ENCODE results near the gene MYO15B.

The MYO15B gene

DNA sequence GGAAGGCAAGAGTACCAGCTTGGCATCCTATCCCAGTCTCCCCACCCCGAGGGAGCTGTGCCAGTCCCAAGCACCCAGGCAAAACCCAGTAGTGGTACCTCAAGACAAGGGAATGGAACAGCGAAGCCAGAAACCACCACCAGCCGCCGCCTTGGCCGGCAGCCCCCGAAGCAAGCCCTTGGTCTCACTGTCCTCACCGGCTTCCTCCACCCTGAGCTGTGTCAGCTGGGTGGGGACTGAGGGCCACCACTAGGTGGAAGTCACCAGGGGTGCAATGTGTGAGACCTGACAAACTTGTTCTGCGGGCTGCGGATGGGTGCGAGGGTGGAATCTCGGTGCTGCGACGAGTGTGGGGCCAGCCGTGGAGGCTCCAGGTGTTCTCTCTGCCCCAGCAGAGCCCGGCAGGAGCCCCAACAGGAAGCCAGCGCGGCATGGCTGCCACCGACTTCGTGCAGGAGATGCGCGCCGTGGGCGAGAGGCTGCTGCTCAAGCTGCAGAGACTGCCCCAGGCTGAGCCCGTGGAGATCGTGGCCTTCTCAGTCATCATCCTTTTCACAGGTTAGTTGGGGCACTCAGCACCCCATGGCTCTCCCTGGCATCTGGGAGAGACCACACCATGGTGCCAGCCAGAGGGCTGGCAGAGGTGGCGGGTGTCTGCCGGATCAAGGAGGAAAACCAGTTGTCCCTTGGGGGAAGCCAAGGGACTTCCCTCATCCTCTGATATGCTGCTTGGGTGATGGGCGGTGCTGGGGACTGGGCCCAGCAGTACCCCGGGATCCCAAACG lies 52.4 kb downstream of the MYO15B start:
- Histone ChIP-seq H3K27me3 (ENCODE audit: control insufficient read depth in 1 of 2, insufficient read depth in 2 of 2, low read length in 2 of 2) (no peaks in the 10 kb centered on the region), H3K9ac (ENCODE audit: low read length) (no peak overlapping the region), H3K4me3 (ENCODE audit: low read depth in 1 of 2, low read length in 2 of 2) (no peak overlapping the region), H3K4me1 (ENCODE audit: insufficient read depth, low read length) (no peaks in the 10 kb centered on the region), H3K27ac (ENCODE audit: low read depth, low read length) (no peak overlapping the region), H3K9me3 (ENCODE audit: low read length) (no peaks in the 10 kb centered on the region), H3K36me3 (ENCODE audit: insufficient read depth, low read length) (peaks cover 4% of the 10 kb centered on the region)

DNA sequence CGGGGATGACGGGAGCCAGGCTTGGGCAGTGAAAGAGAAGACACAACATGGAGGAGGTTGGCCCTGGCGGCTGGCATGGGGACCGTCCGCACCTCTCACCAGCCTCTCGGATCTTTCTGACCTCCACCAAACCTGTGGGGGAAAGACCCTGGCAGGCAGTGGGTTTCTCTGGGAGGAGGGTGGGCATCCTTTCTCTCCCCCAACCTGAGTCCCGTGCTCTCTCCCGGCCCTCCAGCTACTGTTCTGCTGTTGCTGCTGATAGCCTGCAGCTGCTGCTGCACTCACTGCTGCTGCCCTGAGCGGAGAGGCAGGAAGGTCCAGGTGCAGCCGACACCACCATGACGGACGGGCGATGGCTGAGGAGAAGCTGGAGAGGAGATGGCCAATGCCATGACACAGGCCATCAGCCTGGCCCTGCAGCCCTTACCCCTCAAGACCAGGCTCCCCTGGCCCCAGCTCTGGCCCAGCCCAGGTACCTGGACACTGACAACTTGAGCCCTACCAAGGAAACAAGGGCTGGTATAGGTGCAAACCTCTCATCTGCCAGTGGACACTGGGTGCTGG lies 53.0 kb downstream of the MYO15B start:
- no peaks in the 10 kb centered on the region for H3K27me3 ChIP-seq (ENCODE audit: control insufficient read depth in 1 of 2, insufficient read depth in 2 of 2, low read length in 2 of 2)
- H3K4me1 ChIP-seq (ENCODE audit: insufficient read depth, low read length), result no peaks in the 10 kb centered on the region
- no peak overlapping the region for H3K9ac ChIP-seq (ENCODE audit: low read length)
- no peaks in the 10 kb centered on the region for H3K9me3 ChIP-seq (ENCODE audit: low read length)
- H3K4me3 ChIP-seq (ENCODE audit: low read depth in 1 of 2, low read length in 2 of 2), result no peak overlapping the region
- H3K36me3 ChIP-seq (ENCODE audit: insufficient read depth, low read length), result peaks cover 4% of the 10 kb centered on the region
- no peak overlapping the region for H3K27ac ChIP-seq (ENCODE audit: low read depth, low read length)

DNA sequence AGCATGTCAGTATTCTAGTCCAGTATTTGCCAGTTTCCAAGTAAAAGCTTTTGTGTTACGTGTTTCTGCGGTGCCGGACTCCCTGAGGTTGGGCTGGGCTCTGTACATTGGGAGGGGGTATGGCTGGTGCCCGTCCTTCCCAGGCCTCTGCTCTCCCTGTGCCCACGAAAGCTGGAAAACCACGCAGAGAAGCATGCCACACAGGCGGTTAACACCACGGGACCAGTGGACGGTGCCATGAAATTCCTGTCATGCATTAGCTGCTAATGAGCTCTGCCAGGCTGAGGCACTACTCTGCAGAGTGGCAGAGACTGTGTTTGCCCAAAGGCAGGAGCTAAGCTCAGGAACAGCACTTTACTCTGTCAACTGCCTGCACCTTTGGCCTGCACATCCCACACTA lies 53.7 kb downstream of the MYO15B start:
- Histone ChIP-seq H3K4me3 (ENCODE audit: low read depth in 1 of 2, low read length in 2 of 2) (no peak overlapping the region), H3K9ac (ENCODE audit: low read length) (no peak overlapping the region), H3K9me3 (ENCODE audit: low read length) (no peaks in the 10 kb centered on the region), H3K4me1 (ENCODE audit: insufficient read depth, low read length) (no peaks in the 10 kb centered on the region), H3K36me3 (ENCODE audit: insufficient read depth, low read length) (peaks cover 4% of the 10 kb centered on the region), H3K27me3 (ENCODE audit: control insufficient read depth in 1 of 2, insufficient read depth in 2 of 2, low read length in 2 of 2) (no peaks in the 10 kb centered on the region), H3K27ac (ENCODE audit: low read depth, low read length) (no peak overlapping the region)

DNA sequence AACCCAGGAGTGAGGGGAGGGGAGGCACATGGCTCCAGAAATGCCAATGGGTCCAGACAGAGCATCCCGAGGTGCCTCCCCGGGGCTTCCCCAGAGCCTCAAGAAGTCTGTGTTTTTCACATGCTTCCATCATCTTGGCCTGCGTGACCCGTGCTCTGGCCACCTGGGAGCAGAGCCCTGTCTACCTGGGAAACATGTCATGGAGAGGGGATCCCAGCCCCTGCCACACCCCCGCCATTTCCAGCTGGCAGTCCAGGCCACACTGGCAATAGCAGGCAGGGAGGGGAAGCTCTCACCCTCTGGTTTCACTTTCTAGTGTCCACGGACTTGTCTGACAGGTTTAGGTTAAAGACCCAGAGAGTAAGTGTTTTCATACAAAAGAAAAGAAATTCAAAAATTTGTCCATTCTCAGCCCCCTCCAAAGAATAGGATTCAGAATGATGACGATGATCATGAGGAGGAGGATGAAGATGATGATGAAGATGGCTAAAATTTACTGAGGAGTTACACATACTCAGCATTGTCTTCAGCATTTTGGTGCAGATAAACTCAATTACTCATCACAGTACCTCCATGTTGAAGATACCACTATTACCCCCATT lies 54.7 kb downstream of the MYO15B start:
- H3K9me3 ChIP-seq (ENCODE audit: low read length), result no peaks in the 10 kb centered on the region
- peaks cover 4% of the 10 kb centered on the region for H3K36me3 ChIP-seq (ENCODE audit: insufficient read depth, low read length)
- H3K9ac ChIP-seq (ENCODE audit: low read length), result no peak overlapping the region
- no peak overlapping the region for H3K4me3 ChIP-seq (ENCODE audit: low read depth in 1 of 2, low read length in 2 of 2)
- no peaks in the 10 kb centered on the region for H3K4me1 ChIP-seq (ENCODE audit: insufficient read depth, low read length)
- no peak overlapping the region for H3K27ac ChIP-seq (ENCODE audit: low read depth, low read length)
- no peaks in the 10 kb centered on the region for H3K27me3 ChIP-seq (ENCODE audit: control insufficient read depth in 1 of 2, insufficient read depth in 2 of 2, low read length in 2 of 2)

DNA sequence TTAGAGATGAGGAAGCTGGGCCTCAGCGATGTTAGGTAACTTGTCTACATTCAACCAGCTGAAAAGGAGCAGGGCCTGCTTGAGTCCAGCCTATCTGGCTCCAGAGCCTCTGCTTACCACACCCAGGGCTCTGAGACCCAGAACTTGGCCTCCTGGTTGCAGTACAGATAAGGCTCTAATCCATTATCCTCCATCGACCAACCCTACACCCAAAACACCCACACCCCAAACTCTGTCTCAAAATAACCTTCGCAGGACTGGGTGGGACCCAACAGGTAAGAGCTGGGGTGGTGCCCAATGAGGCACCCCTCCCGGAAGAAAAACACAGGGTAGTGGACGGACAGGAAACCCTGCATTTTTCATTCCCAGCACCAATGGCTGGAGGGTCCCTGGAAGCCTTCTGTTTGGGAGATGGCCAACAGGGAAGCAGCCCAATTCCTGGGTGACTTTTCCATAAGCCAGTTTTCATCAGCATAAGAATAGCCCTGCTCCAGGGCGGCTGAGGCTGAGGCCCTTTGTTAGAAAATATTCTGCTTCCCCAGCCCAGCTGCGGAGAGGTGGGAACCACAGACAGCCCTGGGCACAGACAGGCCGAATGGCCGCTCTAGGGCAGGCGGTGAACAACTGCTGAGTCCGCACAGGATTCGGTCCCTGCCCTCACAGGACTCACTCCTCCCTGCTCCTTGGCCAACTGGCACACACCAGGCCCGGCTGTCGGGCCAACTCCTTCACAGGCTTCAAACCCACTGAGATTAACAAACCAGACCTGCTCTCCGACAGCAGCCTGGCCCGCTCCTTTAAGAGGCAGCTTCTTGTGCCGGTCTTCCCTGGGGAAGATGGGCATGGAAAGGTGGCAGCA lies 55.4 kb downstream of the MYO15B start:
- Histone ChIP-seq H3K9me3 (ENCODE audit: low read length) (no peaks in the 10 kb centered on the region), H3K27ac (ENCODE audit: low read depth, low read length) (no peak overlapping the region), H3K27me3 (ENCODE audit: control insufficient read depth in 1 of 2, insufficient read depth in 2 of 2, low read length in 2 of 2) (no peaks in the 10 kb centered on the region), H3K4me1 (ENCODE audit: insufficient read depth, low read length) (no peaks in the 10 kb centered on the region), H3K4me3 (ENCODE audit: low read depth in 1 of 2, low read length in 2 of 2) (no peak overlapping the region), H3K9ac (ENCODE audit: low read length) (no peak overlapping the region), H3K36me3 (ENCODE audit: insufficient read depth, low read length) (peaks cover 4% of the 10 kb centered on the region)

DNA sequence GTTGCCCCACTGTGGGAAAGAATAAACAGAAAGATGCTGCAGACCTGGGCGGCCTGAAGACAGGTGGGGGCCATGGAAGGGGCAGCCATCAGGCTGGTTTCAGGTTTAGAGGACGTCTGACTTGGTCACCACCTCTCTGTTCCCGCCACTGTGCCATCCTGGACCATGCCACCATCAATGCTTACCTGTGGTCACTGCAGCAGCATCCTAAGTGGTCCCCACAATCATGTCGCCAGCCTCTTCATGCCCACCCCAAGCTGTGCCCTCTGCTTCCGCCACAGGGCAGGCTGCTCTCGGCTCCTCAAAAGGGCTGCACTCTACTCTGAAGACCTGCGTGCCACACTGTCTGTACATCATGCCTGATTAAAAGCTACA lies 56.0 kb downstream of the MYO15B start:
- H3K27ac ChIP-seq (ENCODE audit: low read depth, low read length), result no peak overlapping the region
- no peaks in the 10 kb centered on the region for H3K9me3 ChIP-seq (ENCODE audit: low read length)
- peaks cover 4% of the 10 kb centered on the region for H3K36me3 ChIP-seq (ENCODE audit: insufficient read depth, low read length)
- no peak overlapping the region for H3K9ac ChIP-seq (ENCODE audit: low read length)
- H3K27me3 ChIP-seq (ENCODE audit: control insufficient read depth in 1 of 2, insufficient read depth in 2 of 2, low read length in 2 of 2), result no peaks in the 10 kb centered on the region
- no peak overlapping the region for H3K4me3 ChIP-seq (ENCODE audit: low read depth in 1 of 2, low read length in 2 of 2)
- H3K4me1 ChIP-seq (ENCODE audit: insufficient read depth, low read length), result no peaks in the 10 kb centered on the region

DNA sequence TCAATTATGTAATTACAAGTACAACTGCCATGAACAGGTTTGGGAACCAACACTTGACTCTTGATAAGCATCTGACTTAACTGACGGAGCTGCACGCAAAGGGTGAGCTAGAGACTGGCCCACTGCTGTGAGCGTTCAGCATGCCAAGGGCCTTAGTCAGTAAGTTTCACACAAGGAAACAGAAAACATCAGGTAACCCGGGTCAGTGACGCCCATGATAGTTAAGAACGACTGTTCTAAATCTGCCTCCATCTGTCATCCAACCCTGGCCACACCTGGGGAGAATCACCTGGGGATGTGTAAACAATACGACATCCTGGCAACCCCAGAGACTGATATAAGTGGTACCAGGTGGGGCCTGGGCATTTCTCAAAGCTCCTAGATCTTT lies 57.9 kb downstream of the MYO15B start:
- Histone ChIP-seq H3K9ac (ENCODE audit: low read length) (no peak overlapping the region), H3K27me3 (ENCODE audit: control insufficient read depth in 1 of 2, insufficient read depth in 2 of 2, low read length in 2 of 2) (no peaks in the 10 kb centered on the region), H3K36me3 (ENCODE audit: insufficient read depth, low read length) (peaks cover 15% of the 10 kb centered on the region), H3K4me1 (ENCODE audit: insufficient read depth, low read length) (no peaks in the 10 kb centered on the region), H3K9me3 (ENCODE audit: low read length) (no peaks in the 10 kb centered on the region), H3K27ac (ENCODE audit: low read depth, low read length) (no peak overlapping the region), H3K4me3 (ENCODE audit: low read depth in 1 of 2, low read length in 2 of 2) (no peak overlapping the region)

DNA sequence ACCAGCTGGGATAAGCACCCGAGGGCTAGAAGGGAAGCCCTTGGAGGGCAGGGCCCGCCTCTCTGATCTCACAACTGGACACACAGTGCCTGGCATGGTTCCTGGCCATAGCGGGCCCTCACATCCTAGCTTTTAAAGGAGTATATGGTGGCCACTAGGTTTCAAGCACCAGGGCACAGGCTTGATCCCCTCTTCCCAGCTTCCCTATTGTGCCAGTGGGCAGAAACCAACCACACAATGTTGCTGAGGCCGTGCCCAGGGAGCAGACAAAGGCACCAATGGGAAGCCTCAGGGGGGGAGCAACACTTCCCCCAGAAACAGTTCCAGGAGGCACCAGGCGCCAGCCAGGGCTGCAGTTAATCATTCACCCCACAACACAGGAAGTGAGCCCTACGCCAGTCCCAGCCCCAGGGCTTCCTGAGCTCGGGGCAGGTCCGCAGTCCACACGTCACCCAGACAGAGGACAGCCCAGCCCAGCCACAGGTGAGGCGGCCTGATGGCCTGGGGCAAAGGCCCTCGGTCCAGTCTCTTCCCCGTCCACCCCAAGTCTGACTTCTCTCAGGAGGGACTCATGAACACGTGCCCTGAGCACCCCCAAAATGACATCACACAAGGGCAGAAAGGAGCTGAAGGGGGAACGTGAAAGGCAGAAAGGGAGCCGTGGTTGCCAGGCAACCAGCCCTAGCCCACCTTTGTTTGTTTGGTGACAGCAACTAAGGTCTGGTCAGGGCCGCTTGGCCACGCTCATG lies 58.5 kb downstream of the MYO15B start:
- Histone ChIP-seq H3K4me1 (ENCODE audit: insufficient read depth, low read length) (no peaks in the 10 kb centered on the region), H3K27me3 (ENCODE audit: control insufficient read depth in 1 of 2, insufficient read depth in 2 of 2, low read length in 2 of 2) (no peaks in the 10 kb centered on the region), H3K36me3 (ENCODE audit: insufficient read depth, low read length) (peaks cover 21% of the 10 kb centered on the region), H3K4me3 (ENCODE audit: low read depth in 1 of 2, low read length in 2 of 2) (no peak overlapping the region), H3K9me3 (ENCODE audit: low read length) (no peaks in the 10 kb centered on the region), H3K27ac (ENCODE audit: low read depth, low read length) (no peak overlapping the region), H3K9ac (ENCODE audit: low read length) (no peak overlapping the region)

DNA sequence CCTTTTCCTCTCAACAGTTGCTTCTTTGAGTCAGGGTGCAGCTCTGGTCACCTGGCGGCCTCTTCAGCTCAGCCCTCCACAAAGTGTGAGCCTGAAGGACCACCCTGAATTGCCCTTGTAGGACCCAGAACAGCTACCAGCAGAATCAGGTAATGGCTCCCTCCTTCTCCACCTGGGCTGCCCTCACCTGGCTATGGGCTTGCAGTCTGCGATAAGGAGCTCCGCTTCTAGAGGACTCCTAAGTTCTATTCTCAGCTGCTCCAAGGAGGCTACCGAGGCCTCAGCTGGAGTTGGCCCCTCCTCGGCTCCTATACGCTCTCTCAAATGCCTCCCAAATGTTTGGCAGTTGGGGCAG lies 59.0 kb downstream of the MYO15B start:
- Histone ChIP-seq H3K27me3 (ENCODE audit: control insufficient read depth in 1 of 2, insufficient read depth in 2 of 2, low read length in 2 of 2) (no peaks in the 10 kb centered on the region), H3K4me1 (ENCODE audit: insufficient read depth, low read length) (no peaks in the 10 kb centered on the region), H3K9me3 (ENCODE audit: low read length) (no peaks in the 10 kb centered on the region), H3K36me3 (ENCODE audit: insufficient read depth, low read length) (peaks cover 23% of the 10 kb centered on the region), H3K27ac (ENCODE audit: low read depth, low read length) (no peak overlapping the region), H3K9ac (ENCODE audit: low read length) (no peak overlapping the region), H3K4me3 (ENCODE audit: low read depth in 1 of 2, low read length in 2 of 2) (no peak overlapping the region)

DNA sequence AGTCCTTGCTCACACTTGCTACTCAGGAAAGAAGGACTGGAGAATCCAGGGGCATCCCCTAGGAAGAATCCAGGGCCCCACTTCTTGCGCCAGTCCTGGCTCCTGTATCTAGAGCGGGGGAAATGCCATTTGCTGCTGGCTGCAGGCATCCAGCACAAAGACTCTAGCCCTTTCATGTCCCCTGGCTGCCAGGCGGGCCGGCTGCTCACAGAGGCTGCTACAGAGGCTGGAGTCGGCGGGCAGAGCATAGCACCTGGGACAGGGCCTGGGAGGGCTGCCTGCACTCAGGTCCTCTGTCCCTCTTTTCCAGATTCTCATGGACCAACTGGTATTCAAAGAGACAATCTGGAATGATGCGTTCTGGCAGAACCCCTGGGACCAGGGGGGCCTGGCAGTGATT lies 59.5 kb downstream of the MYO15B start:
- no peak overlapping the region for H3K27ac ChIP-seq (ENCODE audit: low read depth, low read length)
- no peaks in the 10 kb centered on the region for H3K4me1 ChIP-seq (ENCODE audit: insufficient read depth, low read length)
- H3K9me3 ChIP-seq (ENCODE audit: low read length), result no peaks in the 10 kb centered on the region
- no peak overlapping the region for H3K9ac ChIP-seq (ENCODE audit: low read length)
- no peaks in the 10 kb centered on the region for H3K27me3 ChIP-seq (ENCODE audit: control insufficient read depth in 1 of 2, insufficient read depth in 2 of 2, low read length in 2 of 2)
- no peak overlapping the region for H3K4me3 ChIP-seq (ENCODE audit: low read depth in 1 of 2, low read length in 2 of 2)
- peaks cover 23% of the 10 kb centered on the region for H3K36me3 ChIP-seq (ENCODE audit: insufficient read depth, low read length)

DNA sequence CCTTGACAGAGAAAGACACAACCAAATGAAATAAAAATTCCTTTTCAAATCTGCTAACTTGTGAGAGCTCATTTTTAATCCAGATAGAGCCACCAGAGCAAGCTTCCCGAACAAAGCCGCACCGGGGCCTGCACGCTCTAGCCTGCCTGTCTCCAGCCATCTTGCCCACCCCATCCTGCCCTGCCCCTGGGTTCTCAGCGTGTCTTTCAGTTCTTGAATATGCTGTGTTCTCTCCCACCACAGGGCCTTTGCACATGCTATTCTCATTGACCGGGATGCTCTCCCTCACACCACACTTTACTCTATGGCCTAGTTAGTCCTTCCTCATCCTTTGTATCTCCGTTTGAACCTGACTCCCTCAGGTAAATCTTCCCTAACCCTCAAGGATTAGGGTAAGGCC lies 60.3 kb downstream of the MYO15B start:
- H3K4me1 ChIP-seq (ENCODE audit: insufficient read depth, low read length), result no peaks in the 10 kb centered on the region
- H3K9me3 ChIP-seq (ENCODE audit: low read length), result no peaks in the 10 kb centered on the region
- no peak overlapping the region for H3K4me3 ChIP-seq (ENCODE audit: low read depth in 1 of 2, low read length in 2 of 2)
- H3K27ac ChIP-seq (ENCODE audit: low read depth, low read length), result no peak overlapping the region
- H3K27me3 ChIP-seq (ENCODE audit: control insufficient read depth in 1 of 2, insufficient read depth in 2 of 2, low read length in 2 of 2), result no peaks in the 10 kb centered on the region
- peaks cover 22% of the 10 kb centered on the region for H3K36me3 ChIP-seq (ENCODE audit: insufficient read depth, low read length)
- H3K9ac ChIP-seq (ENCODE audit: low read length), result no peak overlapping the region

Data from muscle layer of colon (tissue), 2 donors.